SU-DHL-6 (cell line): ENCODE results near the gene MTERF2.

ENCODE experiments used
- CTCF ChIP-seq: fragments of 200-600 bp; sonication (generic); IDR thresholded peaks from one replicate; pipeline ENCODE4 v1.5.1; 2017; ENCODE audit warnings: antibody characterized with exemption, mild to moderate bottlenecking, low read length, moderate library complexity; ENCODE audit not compliant: insufficient read depth, poor library complexity, severe bottlenecking
- EZH2phosphoT487 ChIP-seq: fragments of 200-600 bp; sonication (generic), shearing (Covaris generic); conservative IDR thresholded peaks from 2 replicates; pipeline ENCODE4 v1.6.1; 2018; ENCODE audit warnings: mild to moderate bottlenecking, antibody characterized with exemption, low read length, moderate library complexity, mixed read lengths

- TF ChIP-seq CTCF (no peak), EZH2phosphoT487 (no peak)
Measured at GRCh38 chr12:106984588-106985137, 2.3 kb downstream of the MTERF2 start.
